NCI-H82 treated with DMSO at 0.1 percent for 48 hours (cell line): ENCODE results near the gene GALR3.

Experiments used
- DNase-seq: peaks from one replicate; lab custom pipeline; 2025; ENCODE audit not compliant: unreplicated experiment; lab: John Stamatoyannopoulos, UW

GALR3 gene

GRCh38 chr22:37803195-37803638 lies 20.0 kb upstream of the GALR3 start:
- peak; percentile 10 for DNase-seq

DNA sequence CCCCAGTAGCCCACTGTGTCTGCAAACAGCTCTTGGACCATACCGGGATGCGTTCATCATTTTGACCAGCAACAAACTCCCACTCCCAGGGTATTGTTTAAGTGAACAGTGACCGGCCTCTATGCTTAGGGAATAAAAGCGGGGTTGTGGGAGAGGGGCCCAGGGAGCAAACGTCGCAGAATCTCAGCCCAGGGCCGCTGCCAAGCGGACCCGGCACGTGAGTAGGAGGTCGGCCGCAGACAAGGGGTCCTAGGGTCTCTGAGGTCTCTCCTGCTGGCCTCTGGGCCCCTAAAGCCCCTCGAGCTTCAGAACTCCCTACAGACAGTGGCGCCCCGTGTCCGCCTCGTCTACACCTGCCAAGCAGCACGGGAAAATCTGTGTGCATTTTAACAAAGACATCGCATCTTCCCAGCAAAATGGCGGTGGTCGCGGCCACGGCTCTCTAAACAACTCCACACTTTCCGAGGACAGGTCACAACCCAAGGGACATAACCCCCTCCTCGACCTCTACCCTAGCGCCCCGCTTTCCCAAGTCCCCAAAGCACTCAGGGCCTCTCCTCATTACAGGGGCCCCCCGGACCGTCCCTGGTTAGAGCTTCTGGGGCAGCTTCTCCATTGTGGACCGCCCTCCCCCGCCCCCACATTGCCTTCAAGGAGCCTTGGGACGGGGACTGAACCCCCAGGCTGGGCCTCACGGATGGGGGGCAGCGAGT lies 19.4 kb upstream of the GALR3 start:
- DNase-seq, result no peak

- no peak for DNase-seq
Measured at GRCh38 chr22:37804352-37804880, 18.8 kb upstream of the GALR3 start.

DNA sequence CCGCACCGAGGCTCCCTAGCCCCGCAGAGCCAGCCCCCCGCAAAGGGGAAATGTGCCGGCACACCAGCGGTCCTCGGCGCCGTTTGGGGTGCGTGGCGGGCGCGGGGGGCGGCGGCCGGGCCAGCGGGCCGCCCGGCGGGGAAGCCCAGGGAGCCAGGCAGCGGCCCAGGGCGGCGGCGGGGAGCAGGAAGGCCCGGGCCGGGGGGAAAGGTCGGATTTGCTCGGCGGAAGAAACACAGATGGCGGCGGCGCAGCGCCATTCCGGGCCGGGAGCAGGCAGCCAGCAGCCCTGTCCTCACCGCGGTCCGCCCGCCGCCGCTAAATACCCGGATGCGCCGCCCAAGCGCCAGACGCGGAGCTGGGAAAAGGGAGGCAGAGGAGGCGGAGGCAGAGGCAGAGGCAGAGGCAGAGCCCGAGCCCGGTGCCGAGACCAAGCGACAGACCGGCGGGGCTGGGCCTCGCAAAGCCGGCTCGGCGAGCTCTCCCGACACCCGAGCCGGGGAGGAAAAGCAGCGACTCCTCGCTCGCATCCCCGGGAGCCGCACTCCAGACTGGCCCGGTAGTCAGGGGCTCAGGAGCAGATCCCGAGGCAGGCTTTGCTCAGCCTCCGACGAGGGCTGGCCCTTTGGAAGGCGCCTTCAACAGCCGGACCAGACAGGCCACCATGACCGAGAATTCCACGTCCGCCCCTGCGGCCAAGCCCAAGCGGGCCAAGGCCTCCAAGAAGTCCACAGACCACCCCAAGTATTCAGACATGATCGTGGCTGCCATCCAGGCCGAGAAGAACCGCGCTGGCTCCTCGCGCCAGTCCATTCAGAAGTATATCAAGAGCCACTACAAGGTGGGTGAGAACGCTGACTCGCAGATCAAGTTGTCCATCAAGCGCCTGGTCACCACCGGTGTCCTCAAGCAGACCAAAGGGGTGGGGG lies 18.0 kb upstream of the GALR3 start:
- DNase-seq, result peak; percentile 45

GRCh38 chr22:37805810-37806277 lies 17.3 kb upstream of the GALR3 start:
- no peak for DNase-seq

DNA sequence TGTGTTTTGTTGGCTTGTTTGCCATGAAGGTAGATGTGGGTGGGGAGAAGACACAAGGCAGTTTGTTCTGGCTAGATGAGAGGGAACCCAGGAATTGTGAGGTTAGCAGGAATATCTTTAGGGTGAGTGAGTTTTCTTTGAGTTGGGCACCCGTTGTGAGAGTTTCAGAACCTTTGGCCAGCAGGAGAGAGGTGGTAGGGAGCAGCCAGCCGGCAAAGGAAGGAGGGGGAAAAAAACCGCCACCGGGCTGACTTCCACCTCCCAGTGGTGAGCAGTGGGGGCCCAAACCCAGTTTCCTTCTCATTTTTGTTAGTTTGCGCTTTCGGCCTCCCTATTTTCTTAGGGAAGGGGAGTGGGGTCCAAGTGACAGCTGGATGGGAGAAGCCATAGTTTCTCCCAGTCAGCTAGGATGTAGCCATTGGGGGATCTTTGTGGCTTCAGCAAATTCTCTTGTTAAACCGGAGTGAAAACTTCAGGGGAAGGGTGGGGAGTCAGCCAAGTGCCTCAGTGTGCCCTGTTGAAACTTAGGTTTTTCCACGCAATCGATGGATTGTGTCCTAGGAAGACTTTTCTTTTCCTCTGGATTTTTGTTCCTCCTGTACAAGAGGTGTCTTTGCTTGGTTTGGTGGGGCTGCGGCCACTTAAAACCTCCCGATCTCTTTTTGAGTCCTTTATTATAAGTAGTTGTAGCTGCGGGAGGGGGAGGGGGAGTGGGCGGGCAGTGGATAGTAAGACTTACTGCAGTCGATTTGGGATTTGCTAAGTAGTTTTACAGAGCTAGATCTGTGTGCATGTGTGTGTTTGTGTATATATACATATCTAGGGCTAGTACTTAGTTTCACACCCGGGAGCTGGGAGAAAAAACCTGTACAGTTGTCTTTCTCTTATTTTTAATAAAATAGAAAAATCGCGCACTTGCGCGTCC lies 16.5 kb upstream of the GALR3 start:
- DNase-seq, result no peak

DNA sequence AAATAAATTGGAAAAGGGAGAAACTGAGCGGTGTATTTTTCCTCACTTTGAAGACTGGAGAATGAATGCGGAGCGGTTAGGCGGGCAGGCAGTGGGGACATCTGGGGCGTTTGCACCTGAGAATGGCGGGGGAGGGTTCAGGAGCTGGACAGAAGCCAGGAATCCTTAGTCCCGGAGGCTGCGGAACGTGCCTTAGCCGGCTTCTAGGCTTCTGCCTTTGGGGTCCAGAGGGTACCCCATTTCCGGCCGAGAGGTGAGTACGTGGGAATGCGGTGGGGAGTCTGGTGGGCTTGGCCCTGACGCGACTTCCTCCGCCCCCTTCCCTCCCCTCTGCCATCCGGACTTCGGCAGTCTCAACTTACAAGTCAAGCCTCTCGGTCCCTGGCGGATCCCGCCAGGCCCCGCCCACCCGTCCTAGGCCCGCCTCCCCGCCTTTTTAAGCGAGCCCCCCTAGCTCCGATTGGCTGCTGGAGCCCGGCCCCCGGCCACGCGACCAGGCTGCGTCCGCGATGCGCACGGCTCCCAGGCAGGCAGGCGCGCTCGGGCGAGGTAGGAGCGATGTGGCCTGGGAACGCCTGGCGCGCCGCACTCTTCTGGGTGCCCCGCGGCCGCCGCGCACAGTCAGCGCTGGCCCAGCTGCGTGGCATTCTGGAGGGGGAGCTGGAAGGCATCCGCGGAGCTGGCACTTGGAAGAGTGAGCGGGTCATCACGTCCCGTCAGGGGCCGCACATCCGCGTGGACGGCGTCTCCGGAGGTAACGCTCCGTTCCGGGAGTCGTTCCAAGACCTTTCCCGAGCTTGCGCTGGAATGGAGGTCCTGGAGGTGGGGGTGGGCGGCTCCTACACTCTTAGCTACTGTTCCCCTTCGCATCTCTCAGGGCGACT lies 15.5 kb upstream of the GALR3 start, which contains the start of gene GCAT:
TSS of gene GCAT (plus strand) at position 525 of the 884 bp plus-strand sequence. CDS start at position 559, 34 bp downstream.
- peak; percentile 81 for DNase-seq

GRCh38 chr22:37808294-37808657 lies 14.9 kb upstream of the GALR3 start:
- DNase-seq, result no peak

DNA sequence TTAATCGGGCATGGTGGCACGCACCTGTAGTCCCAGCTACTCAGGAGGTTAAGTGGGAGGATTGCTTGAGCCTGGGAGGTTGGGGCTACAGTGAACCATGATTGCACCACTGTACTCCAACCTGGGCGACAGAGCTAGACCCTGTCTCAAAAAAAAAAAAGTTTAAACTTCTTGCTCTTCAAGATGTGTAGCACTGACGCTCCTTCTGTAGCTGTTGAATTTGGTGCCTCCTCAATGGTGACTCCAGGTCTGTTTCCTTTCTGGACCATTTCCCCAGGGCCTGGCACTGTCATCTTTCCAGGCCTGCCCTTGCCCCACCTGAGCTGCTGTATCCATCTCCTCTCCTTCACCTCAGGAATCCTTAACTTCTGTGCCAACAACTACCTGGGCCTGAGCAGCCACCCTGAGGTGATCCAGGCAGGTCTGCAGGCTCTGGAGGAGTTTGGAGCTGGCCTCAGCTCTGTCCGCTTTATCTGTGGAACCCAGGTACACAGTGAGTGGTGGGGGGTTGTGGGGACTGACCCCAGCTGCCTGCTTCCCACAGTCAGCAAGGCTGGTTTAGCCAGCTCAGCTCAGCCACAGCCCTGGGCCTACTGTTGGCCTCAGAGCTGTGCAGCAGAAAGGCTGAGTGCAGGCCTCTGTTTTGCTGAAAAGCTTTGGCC lies 13.4 kb upstream of the GALR3 start:
- DNase-seq, result no peak

DNA sequence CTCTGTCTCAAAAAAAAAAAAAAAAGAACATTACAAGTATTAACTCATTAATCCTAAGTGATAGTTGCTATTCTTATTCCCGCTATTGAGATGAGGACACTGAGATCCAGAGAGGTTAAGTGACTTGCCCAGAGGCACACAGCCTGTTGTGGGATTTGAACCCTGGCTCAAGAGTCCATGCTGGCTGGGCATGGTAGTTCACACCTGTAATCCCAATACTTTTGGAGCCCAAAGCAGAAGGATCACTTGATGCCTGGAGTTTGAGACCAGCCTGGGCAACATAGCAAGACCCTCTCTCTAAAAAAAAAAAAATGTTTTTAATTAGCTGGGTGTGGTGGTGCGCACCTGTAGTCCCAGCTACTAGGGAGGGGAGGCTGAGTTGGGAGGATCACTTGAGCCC lies 11.3 kb upstream of the GALR3 start:
- DNase-seq, result no peak

DNA sequence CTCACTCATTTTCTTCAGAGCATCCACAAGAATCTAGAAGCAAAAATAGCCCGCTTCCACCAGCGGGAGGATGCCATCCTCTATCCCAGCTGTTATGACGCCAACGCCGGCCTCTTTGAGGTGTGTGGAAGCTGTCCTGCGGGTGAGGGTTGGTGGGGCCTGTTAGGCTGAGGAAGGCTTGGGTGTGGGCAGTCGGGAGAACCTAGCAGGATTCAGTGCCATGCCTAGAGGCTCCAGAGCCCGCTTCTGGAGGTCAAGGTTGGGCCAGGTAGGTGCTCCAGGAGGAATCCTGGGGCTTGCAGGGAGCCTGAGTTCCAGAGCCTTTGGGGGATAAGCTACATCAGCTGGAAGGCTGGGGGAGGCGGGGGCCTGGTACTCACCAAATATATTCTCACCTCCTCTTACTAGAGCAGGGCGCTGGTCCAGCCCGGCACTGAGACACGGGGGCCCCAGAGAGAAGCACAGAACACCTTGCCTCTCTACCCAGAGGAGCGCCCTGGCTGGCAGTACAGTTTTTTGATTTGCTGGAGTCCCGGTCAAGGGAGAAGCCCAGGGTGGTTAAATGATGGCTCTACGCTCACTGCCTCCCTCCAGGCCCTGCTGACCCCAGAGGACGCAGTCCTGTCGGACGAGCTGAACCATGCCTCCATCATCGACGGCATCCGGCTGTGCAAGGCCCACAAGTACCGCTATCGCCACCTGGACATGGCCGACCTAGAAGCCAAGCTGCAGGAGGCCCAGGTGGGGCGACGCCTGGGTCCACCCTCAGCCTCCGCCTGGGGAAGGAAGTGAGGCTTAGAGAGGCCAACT lies 10.1 kb upstream of the GALR3 start:
- DNase-seq, result no peak

GRCh38 chr22:37815593-37815992 lies 7.6 kb upstream of the GALR3 start:
- no peak for DNase-seq

DNA sequence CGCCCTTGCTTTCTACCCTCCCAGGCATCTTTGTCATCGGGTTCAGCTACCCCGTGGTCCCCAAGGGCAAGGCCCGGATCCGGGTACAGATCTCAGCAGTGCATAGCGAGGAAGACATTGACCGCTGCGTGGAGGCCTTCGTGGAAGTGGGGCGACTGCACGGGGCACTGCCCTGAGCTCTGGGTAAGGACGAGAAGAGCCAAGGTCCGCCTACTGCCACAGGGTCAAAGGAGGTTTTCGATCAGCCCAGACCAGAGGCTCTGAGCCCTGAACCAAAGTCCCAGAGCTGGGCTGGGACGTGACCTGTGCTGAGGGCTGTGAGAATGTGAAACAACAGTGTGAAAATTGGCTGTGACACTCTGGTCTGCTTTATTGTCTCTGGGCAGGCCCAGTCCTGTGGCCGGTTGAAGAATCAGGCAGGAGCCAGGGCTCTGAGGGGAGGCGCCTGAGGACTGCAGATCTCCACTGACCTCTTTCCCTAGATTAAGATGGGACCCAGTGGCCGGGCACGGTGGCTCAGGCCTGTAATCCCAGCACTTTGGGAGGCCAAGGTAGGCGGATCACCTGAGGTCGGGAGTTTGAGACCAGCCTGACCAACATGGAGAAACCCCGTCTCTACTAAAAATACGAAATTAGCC lies 6.5 kb upstream of the GALR3 start:
- no peak for DNase-seq

- peak; percentile 22 for DNase-seq
Measured at GRCh38 chr22:37817705-37818408, 5.3 kb upstream of the GALR3 start.

- no peak for DNase-seq
Measured at GRCh38 chr22:37818409-37819104, 4.6 kb upstream of the GALR3 start.

DNA sequence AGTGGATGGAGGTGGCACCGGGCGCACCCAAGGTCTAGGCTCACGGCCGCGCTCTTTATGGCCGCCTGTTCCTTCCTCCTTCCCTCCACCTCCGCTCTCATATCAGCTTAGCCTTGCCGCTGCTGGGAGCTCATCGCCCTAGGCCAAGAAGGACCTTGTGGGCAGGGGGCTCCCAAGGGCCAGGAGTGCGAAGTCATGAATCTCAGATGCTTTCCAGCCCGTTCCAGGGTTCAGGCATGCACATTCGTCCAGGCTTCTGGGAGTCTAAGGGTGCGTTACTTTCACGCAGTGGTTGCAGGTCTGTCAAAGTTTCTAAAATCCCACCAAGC lies 4.1 kb upstream of the GALR3 start:
- DNase-seq, result no peak

- no peak for DNase-seq
Measured at GRCh38 chr22:37820350-37820749, 2.8 kb upstream of the GALR3 start.
